MG63 (cell line): ENCODE results near the gene LYPD6B. TPM values are rescaled to one million over a fixed set of nuclear protein-coding genes. Genes with fewer than 3 reads are reported as not detected.
A peak's percentile ranks its signal among the peaks of the same experiment; 100 is the strongest.
"Not testable (repeated sequence)": the region's sequence is repeated elsewhere in the genome, so short reads cannot be mapped to it uniquely, and the experiment has no call there.

Source experiments
- DNase-seq: peaks from one replicate; pipeline ENCODE4 v3.0.0-alpha.2; 2020
- H3K27me3 ChIP-seq: fragments of 250-450 bp; sonication (Bioruptor Pico); 2 replicates; pipeline ENCODE4 v1.5.1; 2020; ENCODE audit warnings: mild to moderate bottlenecking, moderate library complexity
- H3K36me3 ChIP-seq: fragments of 250-450 bp; sonication (Bioruptor Pico); 2 replicates; pipeline ENCODE4 v1.5.1; 2020; ENCODE audit warnings: mild to moderate bottlenecking, moderate library complexity
- H3K4me3 ChIP-seq: fragments of 250-450 bp; sonication (Bioruptor Pico); 2 replicates; pipeline ENCODE4 v1.5.1; 2020; ENCODE audit warnings: mild to moderate bottlenecking, moderate library complexity
- H3K9me3 ChIP-seq: fragments of 250-450 bp; sonication (Bioruptor Pico); 2 replicates; pipeline ENCODE4 v1.5.1; 2020; ENCODE audit warnings: mild to moderate bottlenecking, moderate library complexity
- total RNA-seq: library from RNA; depleted of rRNA; stranded (reverse); fragments of >200 nt; shearing (Covaris generic); gene quantifications from 2 replicates; pipeline ENCODE4 v1.2.3, GENCODE V29; 2014; ENCODE audit warnings: low replicate concordance; rRNA removed

Gene LYPD6B
- total RNA-seq, 1 experiment from 2014 or later = 1.6 TPM

DNA sequence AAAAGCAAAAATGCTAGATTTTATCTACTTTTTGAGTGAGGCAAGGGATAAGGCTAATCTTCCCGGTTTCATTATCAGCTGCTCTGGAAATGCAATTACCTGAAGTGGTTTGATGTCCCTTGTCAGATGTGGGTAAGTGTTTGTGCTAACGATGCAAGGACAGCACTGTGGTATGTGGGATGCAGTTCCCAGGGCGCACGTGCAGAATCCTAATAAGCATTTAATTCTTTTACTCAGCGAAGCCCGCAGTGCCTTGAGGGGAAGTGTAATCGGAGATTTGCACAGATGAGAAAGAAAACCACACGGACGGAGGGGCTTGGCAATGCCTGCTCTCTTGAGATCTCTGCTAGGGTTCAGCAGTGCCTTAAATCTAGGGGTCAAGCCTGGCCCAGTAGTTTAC, 183.4 kb downstream of the LYPD6B start:
- Histone ChIP-seq H3K36me3 (no peaks in the 10 kb centered on the region), H3K27me3 (no peaks in the 10 kb centered on the region), H3K4me3 (no peak overlapping the region), H3K9me3 (no peaks in the 10 kb centered on the region)
- DNase-seq = no peak

GRCh38 chr2:149223472-149224095, 185.1 kb downstream of the LYPD6B start:
- DNase-seq = no peak
- Histone ChIP-seq H3K27me3 (no peaks in the 10 kb centered on the region), H3K36me3 (no peaks in the 10 kb centered on the region), H3K9me3 (no peaks in the 10 kb centered on the region), H3K4me3 (no peak overlapping the region)

DNA sequence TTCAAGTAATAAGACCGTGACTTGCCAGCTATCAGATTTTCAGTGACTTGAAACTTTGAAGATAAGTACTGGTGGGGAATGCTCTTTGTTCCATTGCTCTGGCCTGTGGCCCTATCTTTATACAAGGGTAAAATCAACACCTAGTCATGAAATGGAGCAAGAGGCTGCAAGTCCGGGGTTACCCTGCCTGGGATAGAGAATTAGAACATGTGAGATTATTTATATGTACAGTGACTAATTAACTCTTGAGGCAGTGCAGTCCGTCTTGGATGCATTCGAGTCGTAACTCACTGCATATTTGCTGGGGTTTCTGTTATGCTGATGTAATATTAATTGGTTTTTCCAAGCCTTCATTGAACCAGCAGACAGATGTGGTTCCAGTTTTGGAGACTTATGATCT, 186.0 kb downstream of the LYPD6B start:
- no peaks in the 10 kb centered on the region for H3K9me3 ChIP-seq
- no peak overlapping the region for H3K4me3 ChIP-seq
- no peaks in the 10 kb centered on the region for H3K27me3 ChIP-seq
- no peaks in the 10 kb centered on the region for H3K36me3 ChIP-seq
- DNase-seq = no peak

DNA sequence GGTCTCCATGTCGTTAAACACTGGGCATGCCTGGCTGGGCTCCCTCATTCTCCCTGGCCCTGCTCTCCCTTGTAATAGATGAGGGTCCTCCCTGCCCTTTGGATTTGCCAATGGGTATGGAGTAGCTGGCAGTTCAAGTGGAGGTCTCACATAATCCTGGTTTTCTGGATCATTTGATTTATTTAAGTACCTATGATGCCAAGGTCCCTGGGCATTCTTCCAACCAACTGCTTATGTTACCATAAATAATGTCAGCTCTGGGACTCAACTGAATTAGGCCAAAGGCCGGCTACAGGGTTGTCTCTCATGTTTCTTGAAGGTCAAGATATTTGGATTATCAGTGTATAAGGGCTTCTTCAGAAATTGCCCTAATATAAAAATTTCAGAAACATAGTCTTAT, 186.9 kb downstream of the LYPD6B start:
- H3K4me3 ChIP-seq = no peak overlapping the region
- H3K27me3 ChIP-seq = no peaks in the 10 kb centered on the region; the same call in 1 of the 2 replicates
- H3K9me3 ChIP-seq = no peaks in the 10 kb centered on the region
- H3K36me3 ChIP-seq = no peaks in the 10 kb centered on the region
- DNase-seq = peak; percentile 10

DNA sequence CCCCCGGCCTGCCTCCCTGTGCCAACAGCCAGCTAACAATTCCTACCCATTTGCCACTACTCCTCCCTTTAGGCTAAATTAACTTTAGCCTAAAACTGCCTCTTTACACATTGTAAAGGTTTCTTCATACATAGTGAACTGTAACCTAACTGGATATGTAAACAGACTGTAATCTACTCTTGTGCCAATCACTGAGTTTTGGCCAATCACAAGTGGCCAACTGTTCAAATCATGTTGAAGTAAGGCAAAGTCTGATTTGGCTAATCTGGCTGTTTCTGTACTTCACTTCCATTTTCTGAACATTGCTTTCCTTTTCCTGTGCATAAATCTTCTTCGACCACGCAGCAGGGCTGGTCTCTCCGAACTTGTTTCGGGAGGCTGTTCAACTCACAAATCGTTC, 188.3 kb downstream of the LYPD6B start:
- no peak overlapping the region for H3K4me3 ChIP-seq
- H3K27me3 ChIP-seq = no peaks in the 10 kb centered on the region; the same call in 1 of the 2 replicates
- no peaks in the 10 kb centered on the region for H3K36me3 ChIP-seq
- no peaks in the 10 kb centered on the region for H3K9me3 ChIP-seq
- DNase-seq = no peak

DNA sequence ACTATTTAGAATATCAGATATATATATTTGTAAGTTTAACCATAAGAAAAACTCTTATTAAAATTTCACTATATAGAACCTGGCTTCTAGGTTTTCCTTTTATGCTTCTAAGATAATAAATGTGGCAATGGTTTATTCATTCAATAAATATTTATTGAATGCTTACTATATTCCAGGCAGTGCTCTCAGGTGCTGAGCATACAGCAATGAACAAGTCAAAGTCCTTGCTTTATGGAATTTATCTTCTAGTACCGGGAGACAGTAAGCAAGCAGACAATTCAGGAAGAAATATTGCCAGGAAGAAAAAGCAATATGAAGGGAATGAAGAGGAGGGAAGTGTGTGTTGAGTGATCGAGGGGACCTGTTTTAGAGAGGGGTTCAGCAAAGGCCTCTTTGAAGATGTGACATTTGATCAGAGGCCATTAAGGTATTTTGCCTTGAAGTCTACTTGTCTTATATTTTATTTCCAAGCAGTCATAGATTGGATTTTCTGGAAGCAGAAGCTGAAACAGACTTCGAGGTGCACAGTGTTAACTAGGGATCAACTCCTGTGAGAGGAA, 197.4 kb downstream of the LYPD6B start:
- H3K4me3 ChIP-seq = no peak overlapping the region
- H3K27me3 ChIP-seq = peaks cover 10% of the 10 kb centered on the region
- H3K9me3 ChIP-seq = no peaks in the 10 kb centered on the region
- no peak for DNase-seq
- no peaks in the 10 kb centered on the region for H3K36me3 ChIP-seq

- Histone ChIP-seq H3K9me3 (no peaks in the 10 kb centered on the region), H3K27me3 (peaks cover 10% of the 10 kb centered on the region), H3K4me3 (no peak overlapping the region), H3K36me3 (no peaks in the 10 kb centered on the region)
- no peak for DNase-seq
Observed at GRCh38 chr2:149236410-149236809, 197.9 kb downstream of the LYPD6B start.

DNA sequence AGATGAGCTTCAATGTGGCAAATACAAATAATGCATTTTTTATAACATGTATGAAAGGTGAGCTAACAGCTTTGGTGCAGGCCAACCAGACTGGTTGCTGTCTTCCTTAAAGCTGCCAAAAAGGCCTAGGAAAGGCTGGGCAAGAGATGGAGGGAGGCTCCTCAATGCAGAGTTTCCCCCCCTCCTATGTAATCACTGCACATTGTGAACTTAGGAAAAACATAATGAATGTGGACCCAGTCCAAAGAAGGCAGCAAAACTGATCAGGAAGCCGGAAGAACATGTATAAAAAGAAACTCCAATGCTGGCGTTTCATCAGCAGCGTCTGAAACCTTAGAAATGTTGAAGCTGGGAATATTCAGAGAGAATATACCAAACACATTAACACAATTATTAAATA, 207.7 kb downstream of the LYPD6B start:
- no peak for DNase-seq
- H3K27me3 ChIP-seq = peaks cover 2% of the 10 kb centered on the region; the same call in 1 of the 2 replicates
- no peaks in the 10 kb centered on the region for H3K9me3 ChIP-seq
- H3K36me3 ChIP-seq = no peaks in the 10 kb centered on the region
- no peak overlapping the region for H3K4me3 ChIP-seq

DNA sequence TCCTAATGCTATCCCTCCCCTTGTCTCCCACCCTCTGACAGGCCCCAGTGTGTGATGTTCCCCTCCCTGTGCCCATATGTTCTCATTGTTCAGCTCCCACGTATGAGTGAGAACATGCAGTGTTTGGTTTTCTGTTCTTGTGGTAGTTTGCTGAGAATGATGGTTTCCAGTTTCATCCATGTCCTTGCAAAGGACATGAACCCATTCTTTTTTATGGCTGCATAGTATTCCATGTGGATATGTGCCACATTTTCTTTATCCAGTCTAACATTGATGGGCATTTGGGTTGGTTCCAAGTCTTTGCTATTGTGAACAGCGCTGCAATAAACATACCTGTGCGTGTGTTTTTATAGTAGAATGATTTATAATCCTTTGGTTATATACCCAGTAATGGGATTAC, 212.9 kb downstream of the LYPD6B start:
- not testable (repeated sequence) for H3K9me3 ChIP-seq, DNase-seq, H3K36me3 ChIP-seq, H3K4me3 ChIP-seq, H3K27me3 ChIP-seq

DNA sequence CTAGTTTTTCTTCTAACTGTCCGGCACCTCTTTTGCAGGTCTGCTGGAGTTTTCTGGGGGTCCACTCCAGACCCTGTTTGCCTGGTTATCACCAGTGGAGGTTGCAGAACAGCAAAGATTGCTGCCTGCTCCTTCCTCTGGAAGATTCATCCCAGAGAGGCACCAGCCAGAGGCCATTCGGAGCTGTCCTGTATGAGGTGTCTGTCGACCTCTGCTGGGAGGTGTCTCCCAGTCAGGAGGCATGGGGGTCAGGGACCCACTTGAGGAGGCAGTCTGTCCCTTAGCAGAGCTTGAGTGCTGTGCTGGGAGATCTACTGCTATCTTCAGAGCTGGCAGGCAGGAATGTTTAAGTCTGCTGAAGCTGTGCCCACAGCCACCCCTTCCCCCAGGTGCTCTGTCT, 218.4 kb downstream of the LYPD6B start:
- DNase-seq, H3K4me3 ChIP-seq, H3K9me3 ChIP-seq: not testable (repeated sequence)

GRCh38 chr2:149258531-149258930, 220.0 kb downstream of the LYPD6B start:
- H3K9me3 ChIP-seq = peaks cover 2% of the 10 kb centered on the region; the same call in 1 of the 2 replicates
- DNase-seq = no peak
- H3K36me3 ChIP-seq = no peaks in the 10 kb centered on the region
- H3K4me3 ChIP-seq = no peak overlapping the region
- 0 out of 2 replicates have a peak, but pooled peaks cover 2% of the 10 kb centered on the region for H3K27me3 ChIP-seq

More for the DNA sequence above, 218.4 kb downstream of the LYPD6B start:
- not testable (repeated sequence) for H3K27me3 ChIP-seq, H3K36me3 ChIP-seq

DNA sequence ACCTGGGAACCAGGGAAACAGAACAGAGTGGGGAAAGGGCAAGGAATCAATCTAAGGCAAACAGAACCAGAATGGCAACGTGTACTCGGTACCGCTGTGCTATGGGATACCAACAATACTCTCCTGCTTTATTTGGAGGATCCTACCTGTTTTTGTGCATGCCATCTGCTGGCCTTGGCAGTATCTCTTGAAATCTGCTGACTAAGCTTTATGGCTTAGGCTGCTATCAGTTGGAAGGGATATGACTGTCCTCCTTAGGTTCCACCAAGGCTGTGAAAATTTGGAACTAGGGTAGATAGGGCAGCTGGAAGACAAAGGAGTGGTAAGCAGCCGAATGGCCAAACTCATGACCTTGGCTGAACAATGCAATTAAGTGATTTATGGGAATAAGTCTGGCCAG, 220.6 kb downstream of the LYPD6B start:
- H3K9me3 ChIP-seq = peaks cover 2% of the 10 kb centered on the region; the same call in 1 of the 2 replicates
- no peaks in the 10 kb centered on the region for H3K36me3 ChIP-seq
- DNase-seq = no peak
- H3K27me3 ChIP-seq = 0 out of 2 replicates have a peak, but pooled peaks cover 2% of the 10 kb centered on the region
- no peak overlapping the region for H3K4me3 ChIP-seq

DNA sequence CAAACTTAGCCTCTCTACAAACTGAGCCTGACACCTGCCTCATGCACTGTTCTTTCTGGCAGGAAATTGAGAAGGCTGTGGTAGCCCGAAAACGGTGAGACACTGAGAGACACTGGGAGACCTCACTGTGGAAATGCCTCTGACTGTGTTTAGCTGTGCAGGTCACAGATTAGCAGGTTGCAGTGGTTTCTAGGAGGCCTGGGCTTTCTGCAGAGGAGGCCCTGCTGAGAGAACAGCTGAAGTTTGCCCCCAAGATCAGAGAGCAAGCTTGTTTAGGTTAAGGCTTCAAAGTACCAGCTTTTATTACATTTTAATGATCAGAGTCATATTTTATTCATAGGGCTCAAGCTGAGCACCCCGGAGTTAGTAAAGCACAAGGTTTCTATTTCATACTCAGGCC, 223.2 kb downstream of the LYPD6B start:
- H3K9me3 ChIP-seq = no peaks in the 10 kb centered on the region
- H3K27me3 ChIP-seq = 0 out of 2 replicates have a peak, but pooled peaks cover 2% of the 10 kb centered on the region
- H3K4me3 ChIP-seq = no peak overlapping the region
- no peak for DNase-seq
- no peaks in the 10 kb centered on the region for H3K36me3 ChIP-seq

Other genes with a start within 250 kb of the LYPD6B start
- gene KIF5C, start 163.5 kb upstream of the LYPD6B start, total RNA-seq = 0.13 and 0.96 TPM in 2 replicates